ENCODE data around the gene KCNAB3. TPM values are rescaled to one million over a fixed set of nuclear protein-coding genes. Genes with fewer than 3 reads are reported as not detected.

Gene KCNAB3
- total and polyA plus RNA-seq, 4 donors, result 0.23 to 0.67 (median 0.42) TPM

DNA sequence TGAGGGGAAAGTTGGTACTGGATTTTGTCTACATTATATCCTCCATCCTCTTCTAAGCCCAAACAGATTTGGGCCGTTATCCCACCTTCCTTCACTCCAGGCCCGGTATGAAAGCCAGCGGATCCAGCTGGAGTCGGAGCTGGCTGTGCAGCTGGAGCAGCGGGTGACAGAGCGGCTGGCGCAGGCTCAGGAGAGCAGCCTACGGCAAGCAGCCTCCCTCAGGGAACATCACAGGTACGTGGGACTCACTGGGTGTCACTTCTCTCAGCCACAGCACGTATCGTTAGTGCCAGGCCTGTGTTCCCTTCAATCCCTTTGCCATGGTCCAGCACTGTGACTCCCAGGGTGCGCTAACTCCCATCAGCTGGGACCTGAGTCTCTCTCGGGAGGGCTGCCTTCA, 13.6 kb upstream of the KCNAB3 start:
- H3K9me3 ChIP-seq (ENCODE audit: control insufficient read depth in 4 of 4, low read length in 3 of 4), result no peaks in the 10 kb centered on the region
- WGBS, result 92% methylated on average over 13 of the region's 13 CpGs
- H3K4me1 ChIP-seq (ENCODE audit: control insufficient read depth in 4 of 4, insufficient read depth in 4 of 4, low read length in 3 of 4), result no peaks in the 10 kb centered on the region

DNA sequence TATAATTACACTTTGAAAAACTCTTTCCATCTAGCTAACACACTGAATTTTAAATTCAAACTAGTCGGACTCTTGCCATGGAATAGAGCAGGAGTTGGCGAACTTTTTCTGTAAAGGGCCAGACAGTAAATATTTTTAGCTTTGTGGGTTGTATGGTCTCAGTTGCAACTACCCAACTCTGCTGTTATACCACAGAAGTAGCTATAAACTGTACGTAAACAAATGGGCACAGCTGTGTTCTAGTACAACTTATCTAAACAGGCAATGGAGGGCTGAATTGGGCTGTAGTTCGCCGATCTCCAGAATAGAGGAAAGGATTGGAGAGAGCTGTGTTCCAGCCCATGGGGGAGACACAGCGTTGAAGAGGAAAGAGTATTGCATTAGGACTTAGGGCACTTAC, 11.1 kb upstream of the KCNAB3 start:
- no peak for DNase-seq (ENCODE audit: low spot score)
- Histone ChIP-seq H3K27me3 (ENCODE audit: control insufficient read depth in 4 of 4, insufficient read depth in 4 of 4, low read length in 3 of 4) (no peaks in the 10 kb centered on the region), H3K9me3 (ENCODE audit: control insufficient read depth in 4 of 4, low read length in 3 of 4) (no peaks in the 10 kb centered on the region), H3K4me1 (ENCODE audit: control insufficient read depth in 4 of 4, insufficient read depth in 4 of 4, low read length in 3 of 4) (no peaks in the 10 kb centered on the region), H3K9ac (ENCODE audit: low read depth in 1 of 2, low read length in 2 of 2) (no peak overlapping the region), H3K4me3 (ENCODE audit: low read depth in 1 of 3, low read length in 3 of 3) (no peak overlapping the region), H3K36me3 (ENCODE audit: control insufficient read depth in 4 of 4, insufficient read depth in 3 of 4, low read depth in 1 of 4, low read length in 3 of 4) (peaks cover 5 to 56% (median 42%) of the 10 kb centered on the region in 4 donors), H3K27ac (ENCODE audit: low read depth in 1 of 2, low read length in 2 of 2) (no peak overlapping the region)
- 96% methylated on average over 6 of the region's 6 CpGs for WGBS
- TF ChIP-seq SP1 (IDR thresholded peaks at IDR 0.05) (no peak), HNF4A (conservative IDR thresholded peaks at IDR 0.05) (no peak), HNF4G (IDR thresholded peaks at IDR 0.05) (no peak), YY1 (IDR thresholded peaks at IDR 0.05) (no peak), NR2F2 (IDR thresholded peaks at IDR 0.05) (no peak), JUND (IDR thresholded peaks at IDR 0.05) (no peak), FOXA1 (IDR thresholded peaks at IDR 0.05) (no peak), TAF1 (conservative IDR thresholded peaks at IDR 0.05) (no peak), RAD21 (IDR thresholded peaks at IDR 0.05) (no peak)
- TF ChIP-seq, protein P1, sequence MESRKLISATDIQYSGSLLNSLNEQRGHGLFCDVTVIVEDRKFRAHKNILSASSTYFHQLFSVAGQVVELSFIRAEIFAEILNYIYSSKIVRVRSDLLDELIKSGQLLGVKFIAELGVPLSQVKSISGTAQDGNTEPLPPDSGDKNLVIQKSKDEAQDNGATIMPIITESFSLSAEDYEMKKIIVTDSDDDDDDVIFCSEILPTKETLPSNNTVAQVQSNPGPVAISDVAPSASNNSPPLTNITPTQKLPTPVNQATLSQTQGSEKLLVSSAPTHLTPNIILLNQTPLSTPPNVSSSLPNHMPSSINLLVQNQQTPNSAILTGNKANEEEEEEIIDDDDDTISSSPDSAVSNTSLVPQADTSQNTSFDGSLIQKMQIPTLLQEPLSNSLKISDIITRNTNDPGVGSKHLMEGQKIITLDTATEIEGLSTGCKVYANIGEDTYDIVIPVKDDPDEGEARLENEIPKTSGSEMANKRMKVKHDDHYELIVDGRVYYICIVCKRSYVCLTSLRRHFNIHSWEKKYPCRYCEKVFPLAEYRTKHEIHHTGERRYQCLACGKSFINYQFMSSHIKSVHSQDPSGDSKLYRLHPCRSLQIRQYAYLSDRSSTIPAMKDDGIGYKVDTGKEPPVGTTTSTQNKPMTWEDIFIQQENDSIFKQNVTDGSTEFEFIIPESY (IDR thresholded peaks at IDR 0.05), result no peak
- TF ChIP-seq, protein P2, sequence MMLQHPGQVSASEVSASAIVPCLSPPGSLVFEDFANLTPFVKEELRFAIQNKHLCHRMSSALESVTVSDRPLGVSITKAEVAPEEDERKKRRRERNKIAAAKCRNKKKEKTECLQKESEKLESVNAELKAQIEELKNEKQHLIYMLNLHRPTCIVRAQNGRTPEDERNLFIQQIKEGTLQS (IDR thresholded peaks at IDR 0.05), result no peak
- TF ChIP-seq, protein P3, sequence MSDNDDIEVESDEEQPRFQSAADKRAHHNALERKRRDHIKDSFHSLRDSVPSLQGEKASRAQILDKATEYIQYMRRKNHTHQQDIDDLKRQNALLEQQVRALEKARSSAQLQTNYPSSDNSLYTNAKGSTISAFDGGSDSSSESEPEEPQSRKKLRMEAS (IDR thresholded peaks at IDR 0.05), result no peak
- TF ChIP-seq, protein P4, sequence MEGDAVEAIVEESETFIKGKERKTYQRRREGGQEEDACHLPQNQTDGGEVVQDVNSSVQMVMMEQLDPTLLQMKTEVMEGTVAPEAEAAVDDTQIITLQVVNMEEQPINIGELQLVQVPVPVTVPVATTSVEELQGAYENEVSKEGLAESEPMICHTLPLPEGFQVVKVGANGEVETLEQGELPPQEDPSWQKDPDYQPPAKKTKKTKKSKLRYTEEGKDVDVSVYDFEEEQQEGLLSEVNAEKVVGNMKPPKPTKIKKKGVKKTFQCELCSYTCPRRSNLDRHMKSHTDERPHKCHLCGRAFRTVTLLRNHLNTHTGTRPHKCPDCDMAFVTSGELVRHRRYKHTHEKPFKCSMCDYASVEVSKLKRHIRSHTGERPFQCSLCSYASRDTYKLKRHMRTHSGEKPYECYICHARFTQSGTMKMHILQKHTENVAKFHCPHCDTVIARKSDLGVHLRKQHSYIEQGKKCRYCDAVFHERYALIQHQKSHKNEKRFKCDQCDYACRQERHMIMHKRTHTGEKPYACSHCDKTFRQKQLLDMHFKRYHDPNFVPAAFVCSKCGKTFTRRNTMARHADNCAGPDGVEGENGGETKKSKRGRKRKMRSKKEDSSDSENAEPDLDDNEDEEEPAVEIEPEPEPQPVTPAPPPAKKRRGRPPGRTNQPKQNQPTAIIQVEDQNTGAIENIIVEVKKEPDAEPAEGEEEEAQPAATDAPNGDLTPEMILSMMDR (IDR thresholded peaks at IDR 0.05; ENCODE audit: low read depth, low read length, missing input control), result no peak

More for the DNA sequence above, 13.6 kb upstream of the KCNAB3 start:
- DNase-seq (ENCODE audit: low spot score), result no peak
- TF ChIP-seq SP1 (IDR thresholded peaks at IDR 0.05), result no peak
- TF ChIP-seq EGR1 (IDR thresholded peaks at IDR 0.05; ENCODE audit: low read depth in 2 of 2), result no peak
- no peak for TF ChIP-seq NR2F2 (IDR thresholded peaks at IDR 0.05)
- TF ChIP-seq YY1 (IDR thresholded peaks at IDR 0.05), result no peak
- TF ChIP-seq, protein P1 (IDR thresholded peaks at IDR 0.05), result no peak
- TF ChIP-seq, protein P3 (IDR thresholded peaks at IDR 0.05), result no peak
- TF ChIP-seq GABPA (IDR thresholded peaks at IDR 0.05 in 1 of 2, conservative IDR thresholded peaks at IDR 0.05 in 1 of 2), result no peak
- TF ChIP-seq RXRA (IDR thresholded peaks at IDR 0.05), result no peak
- no peak for TF ChIP-seq HNF4G (IDR thresholded peaks at IDR 0.05)
- TF ChIP-seq, protein P2 (IDR thresholded peaks at IDR 0.05), result no peak
- TF ChIP-seq HNF4A (conservative IDR thresholded peaks at IDR 0.05), result no peak
- no peak for TF ChIP-seq FOXA1 (IDR thresholded peaks at IDR 0.05)
- TF ChIP-seq RAD21 (IDR thresholded peaks at IDR 0.05), result no peak
- no peak for TF ChIP-seq TAF1 (conservative IDR thresholded peaks at IDR 0.05)
- TF ChIP-seq FOXA2 (IDR thresholded peaks at IDR 0.05), result no peak
- TF ChIP-seq JUND (IDR thresholded peaks at IDR 0.05), result no peak
- TF ChIP-seq, protein P4 (IDR thresholded peaks at IDR 0.05; ENCODE audit: low read depth, low read length, missing input control), result no peak
- Histone ChIP-seq H3K9ac (ENCODE audit: low read depth in 1 of 2, low read length in 2 of 2) (no peak overlapping the region), H3K27ac (ENCODE audit: low read depth in 1 of 2, low read length in 2 of 2) (no peak overlapping the region), H3K36me3 (ENCODE audit: control insufficient read depth in 4 of 4, insufficient read depth in 3 of 4, low read depth in 1 of 4, low read length in 3 of 4) (peaks cover 9 to 68% (median 47%) of the 10 kb centered on the region in 4 donors), H3K4me3 (ENCODE audit: low read depth in 1 of 3, low read length in 3 of 3) (no peak overlapping the region), H3K27me3 (ENCODE audit: control insufficient read depth in 4 of 4, insufficient read depth in 4 of 4, low read length in 3 of 4) (no peaks in the 10 kb centered on the region)

Data from liver (tissue), 9 donors.